Measurements from ENCODE around the gene RAB40C.

GRCh38 chr16:671353-672131 lies 81.7 kb downstream of the RAB40C start:
- TF ChIP-seq EZH2phosphoT487 (IDR thresholded peaks at IDR 0.05; ENCODE audit: insufficient read depth, low read depth) = no peak
- TF ChIP-seq EZH2 (IDR thresholded peaks at IDR 0.05; ENCODE audit: insufficient read depth, poor library complexity, severe bottlenecking) = no peak
